Stimulated activated memory B cell treated with anti-CD40 and anti-IgM and Interleukin-4, amounts not matched to agents 10 μg/mL and 1 μg/mL and 100 μg/mL, for 72 hours (primary cell): Measurements from ENCODE around the gene PSMD10.

Experiments used
- ATAC-seq: fragments of 150-1000 bp; cut with Tn5 transposase; 2 replicates; pipeline ENCODE4 v1.10.0; 2021
- H3K27ac Mint-ChIP-seq: one replicate; pipeline ENCODE4 v1.8.0; 2022; ENCODE audit warnings: mild to moderate bottlenecking, mixed read lengths
- H3K27me3 Mint-ChIP-seq: one replicate; pipeline ENCODE4 v1.8.0; 2022; ENCODE audit warnings: mixed read lengths
- H3K36me3 Mint-ChIP-seq: one replicate; pipeline ENCODE4 v1.8.0; 2022; ENCODE audit warnings: mixed read lengths
- H3K4me1 Mint-ChIP-seq: one replicate; pipeline ENCODE4 v1.8.0; 2022; ENCODE audit warnings: mixed read lengths
- H3K4me3 Mint-ChIP-seq: one replicate; pipeline ENCODE4 v1.8.0; 2022; ENCODE audit warnings: mild to moderate bottlenecking, moderate library complexity, mixed read lengths
- H3K9me3 Mint-ChIP-seq: one replicate; pipeline ENCODE4 v1.8.0; 2022; ENCODE audit warnings: mixed read lengths

Gene PSMD10

GRCh38 chrX:108091264-108091877 lies at the start of gene PSMD10, which contains the start of gene ATG4A:
PSMD10 (minus strand) TSS chrX:108091542; CDS start chrX:108091520, 22 bp downstream.
ATG4A (plus strand) TSS chrX:108091778; CDS start chrX:108091827, 49 bp downstream.
- peak; percentile 99 for ATAC-seq
- Mint-ChIP-seq H3K36me3 (no peaks in the 10 kb centered on the region), H3K4me3 (no peak within 1 kb of the TSS), H3K9me3 (no peaks in the 10 kb centered on the region), H3K27me3 (no peaks in the 10 kb centered on the region), H3K27ac (no peak within 1 kb of the TSS), H3K4me1 (no peaks in the 10 kb centered on the region)

GRCh38 chrX:108138814-108139702 lies 47.7 kb upstream of the PSMD10 start:
- Mint-ChIP-seq H3K36me3 (peaks cover 51% of the 10 kb centered on the region), H3K4me3 (no peak overlapping the region), H3K27me3 (no peaks in the 10 kb centered on the region), H3K27ac (no peak overlapping the region), H3K4me1 (no peaks in the 10 kb centered on the region), H3K9me3 (no peaks in the 10 kb centered on the region)
- ATAC-seq = no peak

- ATAC-seq = no peak
- H3K4me3 Mint-ChIP-seq = no peak overlapping the region
- no peaks in the 10 kb centered on the region for H3K9me3 Mint-ChIP-seq
- H3K27ac Mint-ChIP-seq = no peak overlapping the region
- H3K27me3 Mint-ChIP-seq = no peaks in the 10 kb centered on the region
- peaks cover 68% of the 10 kb centered on the region for H3K36me3 Mint-ChIP-seq
- H3K4me1 Mint-ChIP-seq = no peaks in the 10 kb centered on the region
Measured at GRCh38 chrX:108134724-108135123, 43.4 kb upstream of the PSMD10 start.

GRCh38 chrX:108132876-108133275 lies 41.5 kb upstream of the PSMD10 start:
- Mint-ChIP-seq H3K27me3 (no peaks in the 10 kb centered on the region), H3K27ac (no peak overlapping the region), H3K4me3 (no peak overlapping the region), H3K36me3 (peaks cover 54% of the 10 kb centered on the region), H3K4me1 (no peaks in the 10 kb centered on the region), H3K9me3 (no peaks in the 10 kb centered on the region)
- ATAC-seq = no peak

- no peaks in the 10 kb centered on the region for H3K9me3 Mint-ChIP-seq
- no peaks in the 10 kb centered on the region for H3K4me1 Mint-ChIP-seq
- no peaks in the 10 kb centered on the region for H3K27me3 Mint-ChIP-seq
- H3K27ac Mint-ChIP-seq = no peak overlapping the region
- no peak for ATAC-seq
- H3K36me3 Mint-ChIP-seq = peaks cover 46% of the 10 kb centered on the region
- no peak overlapping the region for H3K4me3 Mint-ChIP-seq
Measured at GRCh38 chrX:108132034-108132433, 40.7 kb upstream of the PSMD10 start.

- H3K27ac Mint-ChIP-seq = no peak overlapping the region
- ATAC-seq = no peak
- H3K27me3 Mint-ChIP-seq = no peaks in the 10 kb centered on the region
- H3K4me3 Mint-ChIP-seq = no peak overlapping the region
- no peaks in the 10 kb centered on the region for H3K4me1 Mint-ChIP-seq
- peaks cover 42% of the 10 kb centered on the region for H3K36me3 Mint-ChIP-seq
- no peaks in the 10 kb centered on the region for H3K9me3 Mint-ChIP-seq
Measured at GRCh38 chrX:108131471-108131870, 40.1 kb upstream of the PSMD10 start.

GRCh38 chrX:108130889-108131288 lies 39.5 kb upstream of the PSMD10 start:
- Mint-ChIP-seq H3K4me3 (no peak overlapping the region), H3K4me1 (no peaks in the 10 kb centered on the region), H3K27me3 (no peaks in the 10 kb centered on the region), H3K36me3 (peaks cover 42% of the 10 kb centered on the region), H3K9me3 (no peaks in the 10 kb centered on the region), H3K27ac (no peak overlapping the region)
- ATAC-seq = no peak

GRCh38 chrX:108127152-108127551 lies 35.8 kb upstream of the PSMD10 start:
- Mint-ChIP-seq H3K4me3 (no peak overlapping the region), H3K36me3 (peaks cover 21% of the 10 kb centered on the region), H3K4me1 (no peaks in the 10 kb centered on the region), H3K27me3 (no peaks in the 10 kb centered on the region), H3K9me3 (no peaks in the 10 kb centered on the region), H3K27ac (no peak overlapping the region)
- no peak for ATAC-seq

GRCh38 chrX:108126661-108127060 lies 35.3 kb upstream of the PSMD10 start:
- Mint-ChIP-seq H3K36me3 (peaks cover 16% of the 10 kb centered on the region), H3K9me3 (no peaks in the 10 kb centered on the region), H3K4me1 (no peaks in the 10 kb centered on the region), H3K4me3 (no peak overlapping the region), H3K27me3 (no peaks in the 10 kb centered on the region), H3K27ac (no peak overlapping the region)
- ATAC-seq = no peak

GRCh38 chrX:108123591-108124366 lies 32.4 kb upstream of the PSMD10 start:
- Mint-ChIP-seq H3K9me3 (no peaks in the 10 kb centered on the region), H3K27me3 (no peaks in the 10 kb centered on the region), H3K36me3 (peaks cover under 1% of the 10 kb centered on the region), H3K4me3 (no peak overlapping the region), H3K4me1 (no peaks in the 10 kb centered on the region), H3K27ac (no peak overlapping the region)
- ATAC-seq = no peak

GRCh38 chrX:108122748-108123147 lies 31.4 kb upstream of the PSMD10 start:
- ATAC-seq = no peak
- H3K36me3 Mint-ChIP-seq = peaks cover 6% of the 10 kb centered on the region
- H3K27me3 Mint-ChIP-seq = no peaks in the 10 kb centered on the region
- H3K27ac Mint-ChIP-seq = no peak overlapping the region
- H3K9me3 Mint-ChIP-seq = no peaks in the 10 kb centered on the region
- H3K4me1 Mint-ChIP-seq = no peaks in the 10 kb centered on the region
- no peak overlapping the region for H3K4me3 Mint-ChIP-seq

GRCh38 chrX:108121291-108121690 lies 29.9 kb upstream of the PSMD10 start:
- Mint-ChIP-seq H3K9me3 (no peaks in the 10 kb centered on the region), H3K27ac (no peak overlapping the region), H3K4me3 (no peak overlapping the region), H3K4me1 (no peaks in the 10 kb centered on the region), H3K27me3 (no peaks in the 10 kb centered on the region), H3K36me3 (peaks cover 16% of the 10 kb centered on the region)
- no peak for ATAC-seq

GRCh38 chrX:108117988-108118387 lies 26.6 kb upstream of the PSMD10 start:
- Mint-ChIP-seq H3K4me3 (no peak overlapping the region), H3K9me3 (peaks cover 4% of the 10 kb centered on the region), H3K4me1 (no peaks in the 10 kb centered on the region), H3K27ac (no peak overlapping the region), H3K27me3 (no peaks in the 10 kb centered on the region), H3K36me3 (peaks cover 23% of the 10 kb centered on the region)
- no peak for ATAC-seq

GRCh38 chrX:108114541-108114940 lies 23.2 kb upstream of the PSMD10 start:
- H3K4me3 Mint-ChIP-seq = no peak overlapping the region
- H3K9me3 Mint-ChIP-seq = peaks cover 4% of the 10 kb centered on the region
- H3K4me1 Mint-ChIP-seq = no peaks in the 10 kb centered on the region
- H3K27me3 Mint-ChIP-seq = no peaks in the 10 kb centered on the region
- no peak for ATAC-seq
- H3K27ac Mint-ChIP-seq = no peak overlapping the region
- H3K36me3 Mint-ChIP-seq = peaks cover 26% of the 10 kb centered on the region

GRCh38 chrX:108105473-108105872 lies 14.1 kb upstream of the PSMD10 start:
- no peak overlapping the region for H3K27ac Mint-ChIP-seq

More at GRCh38 chrX:108105473-108105872, 14.1 kb upstream of the PSMD10 start:
- Mint-ChIP-seq H3K9me3 (peaks cover 3% of the 10 kb centered on the region), H3K4me1 (peaks cover 12% of the 10 kb centered on the region), H3K27me3 (no peaks in the 10 kb centered on the region), H3K4me3 (no peak overlapping the region), H3K36me3 (peaks cover 26% of the 10 kb centered on the region)
- ATAC-seq = no peak
